Pancreas (tissue), 10 donors: ENCODE data around the gene ZWINT. TPM values are rescaled to one million over a fixed set of nuclear protein-coding genes. Genes with fewer than 3 reads are reported as not detected.

Source experiments
- ATAC-seq, 4 donors: fragments of 200-7000 bp; cut with Tn5 transposase; one replicate each; pipeline versions ENCODE4 v1.8.0 to v1.9.1; 2020; ENCODE audit warnings: mild to moderate bottlenecking in 4 of 4, moderate library complexity in 4 of 4
- DNase-seq, 6 donors: peaks; one replicate each; pipeline ENCODE4 v3.0.0-alpha.2; 2020
- FAIRE-seq: peaks from 2 replicates; lab custom pipeline; 2012; peaks lifted over from hg19 to GRCh38; lab: Jason Lieb, UNC
- H3K27ac ChIP-seq, 4 donors: fragments of 200-600 bp; sonication (generic); 1 replicate in 3 of 4; 2 replicates in 1 of 4; pipeline versions ENCODE4 v1.5.0 to v1.8.0; 2020
- H3K27me3 ChIP-seq, 4 donors: fragments of 200-600 bp; one replicate each; pipeline ENCODE4 v1.8.0; 2021
- H3K36me3 ChIP-seq, 3 donors: fragments of 200-600 bp; sonication (generic) in 1 of 3; one replicate each; pipeline versions ENCODE4 v1.5.0 to v1.8.0; 2020 to 2021
- H3K4me1 ChIP-seq, 3 donors: fragments of 200-600 bp; one replicate each; pipeline ENCODE4 v1.8.0; 2021
- H3K4me3 ChIP-seq, 4 donors: fragments of 200-600 bp; sonication (generic) in 2 of 4; one replicate each; pipeline versions ENCODE4 v1.5.0 to v1.8.0; 2020 to 2021
- H3K9me3 ChIP-seq, 4 donors: fragments of 200-600 bp; one replicate each; pipeline ENCODE4 v1.8.0; 2021
- CTCF ChIP-seq, 4 donors: fragments of 200-600 bp; sonication (generic) in 3 of 4; IDR thresholded peaks; one replicate each; pipeline versions ENCODE4 v1.5.0 to v1.8.0; 2021; ENCODE audit warnings: antibody characterized with exemption in 4 of 4
- WGBS, 2 donors: extraction: QIAGEN DNeasy Blood & Tissue Kit; methylation state at CpG; one replicate each; pipeline ENCODE4 v1.1.7; 2013; 5-methylcytosine and 5-hydroxymethylcytosine counted together
- intact Hi-C, 3 donors: fragments of 100-400 bp; cut with DNase I; formaldehyde crosslinking; loops; one replicate each; pipeline versions ENCODE4 v1.11.1 to v1.14.2; 2022
- polyA plus RNA-seq, 2 donors: library from polyadenylated mRNA; stranded (reverse); fragments of 200-250 nt; gene quantifications; one replicate each; pipeline ENCODE4 v1.2.3, GENCODE V29; 2013
- total RNA-seq, 6 donors: library from RNA; stranded (reverse); fragmentation: NEBNext Ultra II Directional in 4 of 6; extraction: Animal tissue kit (Norgen Biotek cat#: 25700) in 4 of 6; gene quantifications; one replicate each; pipeline versions ENCODE4 v1.2.1 to v1.2.4, GENCODE V29; 2021 to 2023
- donor health status: healthy with polysubstance abuse.
- donor health status: DM: no; HTN: no; CAD: no; lungs with moderate emphysema.
- donor health status: DM: no; HTN: no; CAD: no.
- donor health status: control.
- donor health status: control.
- donor health status: Bipolar disorder and iron deficiency.
- donor health status: DM: yes; HTN: yes; CAD: no.
- donor health status: DM: no; HTN: no; CAD: no.
- donor health status: DM: no; HTN: no; CAD: no.
- donor health status: DM: yes; HTN: yes; CAD: no.

The ZWINT gene
- total and polyA plus RNA-seq, 8 donors, result 1.1 to 4.3 (median 2.5) TPM

- ATAC-seq (no peak), FAIRE-seq (no peak), DNase-seq (no peak)
- Histone ChIP-seq H3K9me3 (no peaks in the 10 kb centered on the region), H3K4me3 (no peak overlapping the region), H3K4me1 (no peaks in the 10 kb centered on the region), H3K27me3 (no peaks in the 10 kb centered on the region), H3K27ac (no peak overlapping the region), H3K36me3 (no peaks in the 10 kb centered on the region)
- no peak for TF ChIP-seq CTCF (IDR thresholded peaks at IDR 0.05)
- intact Hi-C loops, result no loop called here
These were observed 14.1 kb downstream of the ZWINT start for GRCh38 chr10:56346845-56347415.

DNA sequence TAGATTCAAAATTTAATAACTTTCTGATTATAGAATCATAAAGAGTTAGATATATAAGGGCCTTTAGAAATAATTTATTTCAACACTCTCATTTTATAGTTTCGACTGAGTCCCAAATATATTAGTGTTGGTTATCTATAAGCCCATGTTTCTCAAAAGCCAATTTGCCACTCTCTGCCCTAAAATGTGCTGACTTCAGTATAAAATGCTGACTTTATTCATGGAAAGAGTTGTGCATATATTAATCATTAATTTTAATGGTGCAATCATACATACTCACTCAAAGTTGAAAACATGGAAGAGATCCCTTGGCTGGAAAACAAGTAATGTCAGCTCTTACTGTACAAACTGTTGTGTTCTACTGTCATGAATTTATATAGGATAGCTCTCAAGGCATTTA, 19.4 kb downstream of the ZWINT start:
- no peak for DNase-seq
- Histone ChIP-seq H3K9me3 (no peaks in the 10 kb centered on the region), H3K27ac (no peak overlapping the region), H3K4me3 (no peak overlapping the region), H3K27me3 (no peaks in the 10 kb centered on the region), H3K4me1 (no peaks in the 10 kb centered on the region), H3K36me3 (no peaks in the 10 kb centered on the region)
- intact Hi-C loops, result no loop called here
- ATAC-seq, result no peak
- no peak for FAIRE-seq
- no peak for TF ChIP-seq CTCF (IDR thresholded peaks at IDR 0.05)
- WGBS, 2 donors, result 64 to 81% methylated on average over 1 of the region's 1 CpG

DNA sequence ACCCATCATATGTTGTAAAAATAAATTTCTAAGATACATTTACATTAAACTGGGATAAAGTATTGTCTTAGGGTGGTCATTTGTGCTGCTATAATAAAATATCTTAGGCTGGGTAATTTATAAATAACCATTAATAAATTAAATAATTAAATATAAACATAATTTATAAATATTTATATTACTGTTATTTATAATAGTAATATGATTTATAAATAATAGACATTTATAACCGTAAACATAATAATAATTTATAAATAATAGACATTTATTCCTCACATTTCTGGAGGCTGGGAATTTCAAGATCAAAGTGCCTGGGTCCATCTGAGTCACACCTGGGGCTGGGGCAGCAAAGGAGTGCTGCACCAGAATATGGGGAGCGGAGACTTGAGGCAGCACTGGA, 31.1 kb downstream of the ZWINT start:
- intact Hi-C loops, result no loop called here
- H3K27ac ChIP-seq, result no peak overlapping the region
- TF ChIP-seq CTCF (IDR thresholded peaks at IDR 0.05), result no peak
- DNase-seq (no peak), FAIRE-seq (no peak), ATAC-seq (no peak)
- H3K9me3 ChIP-seq, result no peaks in the 10 kb centered on the region
- no peaks in the 10 kb centered on the region for H3K4me1 ChIP-seq
- H3K4me3 ChIP-seq, result no peak overlapping the region
- no peaks in the 10 kb centered on the region for H3K27me3 ChIP-seq
- H3K36me3 ChIP-seq, result no peaks in the 10 kb centered on the region
- 83 to 99% methylated on average over 2 of the region's 2 CpGs for WGBS, 2 donors

DNA sequence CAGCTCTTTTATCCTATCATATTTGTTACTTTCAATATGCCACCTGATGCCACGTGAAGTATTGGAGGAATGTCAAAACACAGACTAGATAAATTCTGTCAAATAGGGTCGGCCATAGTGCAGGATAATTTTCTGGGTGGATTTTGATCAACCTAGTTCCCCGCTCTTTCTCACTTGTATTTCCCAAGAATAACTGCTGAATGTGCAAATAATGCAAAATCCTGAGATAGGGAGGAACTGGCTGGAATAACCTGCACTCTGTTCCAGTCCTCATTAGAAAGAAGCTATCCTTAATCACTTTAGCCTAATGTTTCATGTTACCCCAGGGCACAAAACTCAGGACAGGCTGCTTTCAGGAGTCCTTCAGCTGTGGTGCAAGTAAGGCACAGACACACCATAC, 33.9 kb downstream of the ZWINT start:
- H3K9me3 ChIP-seq, result no peaks in the 10 kb centered on the region
- FAIRE-seq, result no peak
- no peaks in the 10 kb centered on the region for H3K27me3 ChIP-seq
- intact Hi-C loops, result no loop called here
- H3K36me3 ChIP-seq, result no peaks in the 10 kb centered on the region
- TF ChIP-seq CTCF (IDR thresholded peaks at IDR 0.05), result no peak
- ATAC-seq, result no peak
- H3K4me3 ChIP-seq, result no peak overlapping the region
- no peak overlapping the region for H3K27ac ChIP-seq
- WGBS, 2 donors, result 47 to 59% methylated on average over 3 of the region's 3 CpGs
- no peak for DNase-seq
- no peaks in the 10 kb centered on the region for H3K4me1 ChIP-seq

DNA sequence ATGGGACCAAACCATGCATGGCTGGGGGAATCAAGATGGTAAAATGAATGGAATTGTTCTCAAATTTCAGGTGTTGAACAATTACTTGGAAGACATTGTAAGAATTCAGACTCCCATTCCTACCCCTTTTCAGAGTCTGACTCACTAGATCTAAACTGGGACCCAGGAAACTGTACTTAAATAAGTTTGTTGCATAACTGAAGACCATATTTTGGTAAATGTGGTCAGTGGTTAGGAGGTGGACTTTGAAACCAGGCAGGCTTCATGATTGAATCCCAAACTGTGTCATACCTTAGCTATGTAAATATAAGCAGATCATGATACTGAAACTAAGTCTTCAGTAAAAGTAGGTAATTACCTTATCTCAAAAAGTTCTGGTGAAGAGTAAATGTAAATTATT, 41.7 kb downstream of the ZWINT start:
- no peak for FAIRE-seq
- Histone ChIP-seq H3K27ac (no peak overlapping the region), H3K36me3 (no peaks in the 10 kb centered on the region), H3K27me3 (no peaks in the 10 kb centered on the region), H3K9me3 (no peaks in the 10 kb centered on the region), H3K4me1 (no peaks in the 10 kb centered on the region), H3K4me3 (no peak overlapping the region)
- no peak for ATAC-seq
- intact Hi-C loops, result no loop called here
- no peak for TF ChIP-seq CTCF (IDR thresholded peaks at IDR 0.05)
- DNase-seq, result no peak
